ENCODE data around the gene MRPS18A. TPM values are rescaled to one million over a fixed set of nuclear protein-coding genes. Genes with fewer than 3 reads are reported as not detected.

Gene MRPS18A
- total RNA-seq, 1 donor from 2014 or later: 56.4 TPM

DNA sequence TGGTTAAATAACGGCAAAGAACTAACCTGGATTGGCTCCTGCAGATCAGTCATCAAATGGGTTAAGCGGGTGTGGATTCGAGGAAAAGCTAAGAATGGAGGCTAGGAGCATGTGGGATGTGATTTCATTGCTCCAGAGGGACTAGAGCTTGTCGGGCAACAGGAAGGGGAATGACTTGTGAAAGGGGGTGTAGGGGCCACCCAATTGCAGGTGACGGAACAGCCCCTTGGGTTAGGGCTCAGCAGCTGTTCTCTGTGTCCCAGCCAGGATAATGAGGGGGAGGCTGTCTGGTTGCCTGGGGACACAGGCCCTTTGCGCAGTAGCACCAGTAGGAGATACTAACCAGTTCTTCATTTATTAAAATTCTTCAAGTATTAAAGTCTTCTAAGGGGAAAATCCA is 25.0 kb upstream of the MRPS18A start:
- no peak overlapping the region for H3K4me3 ChIP-seq (ENCODE audit: low read depth, low read length)
- TF ChIP-seq, protein P1, sequence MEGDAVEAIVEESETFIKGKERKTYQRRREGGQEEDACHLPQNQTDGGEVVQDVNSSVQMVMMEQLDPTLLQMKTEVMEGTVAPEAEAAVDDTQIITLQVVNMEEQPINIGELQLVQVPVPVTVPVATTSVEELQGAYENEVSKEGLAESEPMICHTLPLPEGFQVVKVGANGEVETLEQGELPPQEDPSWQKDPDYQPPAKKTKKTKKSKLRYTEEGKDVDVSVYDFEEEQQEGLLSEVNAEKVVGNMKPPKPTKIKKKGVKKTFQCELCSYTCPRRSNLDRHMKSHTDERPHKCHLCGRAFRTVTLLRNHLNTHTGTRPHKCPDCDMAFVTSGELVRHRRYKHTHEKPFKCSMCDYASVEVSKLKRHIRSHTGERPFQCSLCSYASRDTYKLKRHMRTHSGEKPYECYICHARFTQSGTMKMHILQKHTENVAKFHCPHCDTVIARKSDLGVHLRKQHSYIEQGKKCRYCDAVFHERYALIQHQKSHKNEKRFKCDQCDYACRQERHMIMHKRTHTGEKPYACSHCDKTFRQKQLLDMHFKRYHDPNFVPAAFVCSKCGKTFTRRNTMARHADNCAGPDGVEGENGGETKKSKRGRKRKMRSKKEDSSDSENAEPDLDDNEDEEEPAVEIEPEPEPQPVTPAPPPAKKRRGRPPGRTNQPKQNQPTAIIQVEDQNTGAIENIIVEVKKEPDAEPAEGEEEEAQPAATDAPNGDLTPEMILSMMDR (conservative IDR thresholded peaks at IDR 0.05; ENCODE audit: low read depth, low read length): no peak

DNA sequence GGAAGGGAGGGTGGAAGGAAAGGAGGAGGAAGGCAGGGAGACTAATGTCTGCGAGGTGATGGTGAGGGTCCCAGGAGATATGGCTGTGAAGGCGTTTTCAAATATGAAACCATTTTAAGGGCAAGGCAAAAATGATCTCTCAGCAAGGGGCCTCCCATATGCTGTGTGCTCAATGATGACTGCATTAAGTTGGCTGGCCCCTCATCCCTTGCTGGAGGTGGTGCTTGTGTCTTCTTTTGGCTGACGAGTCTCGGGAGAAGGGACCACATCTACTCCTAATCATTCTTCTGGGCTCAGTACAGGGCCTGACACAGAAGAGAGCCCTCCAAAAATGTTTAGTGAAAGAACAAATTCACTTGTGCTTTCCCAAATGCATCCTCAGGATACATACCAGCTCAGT is 23.0 kb upstream of the MRPS18A start:
- TF ChIP-seq, protein P1 (conservative IDR thresholded peaks at IDR 0.05; ENCODE audit: low read depth, low read length): no peak
- H3K4me3 ChIP-seq (ENCODE audit: low read depth, low read length): no peak overlapping the region
- no peak for DNase-seq (ENCODE audit: low read depth)

More for the DNA sequence above, 25.0 kb upstream of the MRPS18A start:
- no peak for DNase-seq (ENCODE audit: low read depth)

GRCh38 chr6:43709654-43710303 is 22.2 kb upstream of the MRPS18A start:
- no peak for DNase-seq (ENCODE audit: low read depth)
- TF ChIP-seq, protein P1 (conservative IDR thresholded peaks at IDR 0.05; ENCODE audit: low read depth, low read length): no peak

GRCh38 chr6:43708860-43709653 is 21.5 kb upstream of the MRPS18A start:
- TF ChIP-seq, protein P1 (conservative IDR thresholded peaks at IDR 0.05; ENCODE audit: low read depth, low read length): no peak
- DNase-seq (ENCODE audit: low read depth): no peak

More at GRCh38 chr6:43709654-43710303, 22.2 kb upstream of the MRPS18A start:
- H3K4me3 ChIP-seq (ENCODE audit: low read depth, low read length): no peak overlapping the region

GRCh38 chr6:43707767-43708166 is 20.2 kb upstream of the MRPS18A start:
- TF ChIP-seq, protein P1 (conservative IDR thresholded peaks at IDR 0.05; ENCODE audit: low read depth, low read length): no peak

More at GRCh38 chr6:43708860-43709653, 21.5 kb upstream of the MRPS18A start:
- H3K4me3 ChIP-seq (ENCODE audit: low read depth, low read length): no peak overlapping the region

GRCh38 chr6:43707269-43707668 is 19.7 kb upstream of the MRPS18A start:
- DNase-seq (ENCODE audit: low read depth): no peak
- no peak overlapping the region for H3K4me3 ChIP-seq (ENCODE audit: low read depth, low read length)
- TF ChIP-seq, protein P1 (conservative IDR thresholded peaks at IDR 0.05; ENCODE audit: low read depth, low read length): no peak

More at GRCh38 chr6:43707767-43708166, 20.2 kb upstream of the MRPS18A start:
- DNase-seq (ENCODE audit: low read depth): no peak
- H3K4me3 ChIP-seq (ENCODE audit: low read depth, low read length): no peak overlapping the region
